HCT116 (cell line): ENCODE measurements around the gene UTS2R.

Experiments used
- EZH2 ChIP-seq: fragments of 200-600 bp; sonication (generic); IDR thresholded peaks from 2 replicates; pipeline ENCODE4 v1.6.1; 2017; ENCODE audit warnings: antibody characterized with exemption, mixed run types
- POLR2A ChIP-seq: IDR thresholded peaks from 2 replicates; pipeline ENCODE4 v1.7.0; 2011; ENCODE audit warnings: borderline replicate concordance; ENCODE audit not compliant: insufficient read depth, insufficient read length; ENCODE audit errors: extremely low read depth
- SP1 ChIP-seq: IDR thresholded peaks from 2 replicates; pipeline ENCODE4 v1.6.1; 2012; ENCODE audit warnings: low read depth
- YY1 ChIP-seq: IDR thresholded peaks from 2 replicates; pipeline ENCODE4 v1.6.1; 2011; ENCODE audit warnings: low read length, low read depth, moderate library complexity, mild to moderate bottlenecking; ENCODE audit not compliant: insufficient replicate concordance; ENCODE audit errors: extremely low read depth
- TF ChIP-seq, protein P1 (sequence below): IDR thresholded peaks from 2 replicates; pipeline ENCODE4 v1.6.1; 2012; ENCODE audit warnings: low read depth
- TF ChIP-seq, protein P2 (sequence below), 3 experiments: fragments of 200-600 bp in 1 of 3; sonication (generic) in 1 of 3; IDR thresholded peaks in 2 of 3; conservative IDR thresholded peaks in 1 of 3; 2 replicates each; pipeline ENCODE4 v1.5.1; 2012 to 2017; ENCODE audit warnings: low read depth in 2 of 3, low read length in 2 of 3, antibody characterized with exemption in 1 of 3, borderline replicate concordance in 1 of 3, control low read depth in 1 of 3, mild to moderate bottlenecking in 1 of 3, mixed read lengths in 1 of 3, mixed run types in 1 of 3, moderate library complexity in 1 of 3; ENCODE audit not compliant: insufficient read depth in 1 of 3

DNA sequence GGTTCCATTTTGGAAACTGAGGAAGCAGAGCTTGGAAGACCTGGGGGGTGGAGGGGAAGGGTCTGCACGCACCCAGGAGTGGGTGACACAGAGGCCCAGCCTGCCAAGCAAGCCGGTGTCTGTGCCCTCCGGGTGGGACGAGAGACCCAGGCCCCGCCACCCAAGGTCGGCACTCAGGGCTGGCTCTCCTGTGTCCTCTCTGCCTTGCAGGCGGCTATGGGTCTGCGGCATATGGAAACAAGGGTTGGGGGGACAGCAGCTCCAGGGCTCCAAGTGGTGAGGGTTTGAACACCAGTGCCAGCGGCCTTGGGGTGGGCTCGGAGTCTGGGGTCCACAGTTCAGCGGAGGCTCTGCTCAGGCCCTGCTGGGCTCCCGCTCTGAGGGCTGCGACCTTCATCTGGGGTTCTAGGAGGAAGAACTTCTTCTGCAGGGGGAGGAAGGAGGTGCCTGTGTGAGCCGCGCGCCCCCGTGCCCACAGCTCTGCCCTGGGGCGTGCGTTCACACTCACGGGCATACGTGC lies 49.6 kb upstream of the UTS2R start:
- no peak for TF ChIP-seq SP1
- TF ChIP-seq, protein P1, sequence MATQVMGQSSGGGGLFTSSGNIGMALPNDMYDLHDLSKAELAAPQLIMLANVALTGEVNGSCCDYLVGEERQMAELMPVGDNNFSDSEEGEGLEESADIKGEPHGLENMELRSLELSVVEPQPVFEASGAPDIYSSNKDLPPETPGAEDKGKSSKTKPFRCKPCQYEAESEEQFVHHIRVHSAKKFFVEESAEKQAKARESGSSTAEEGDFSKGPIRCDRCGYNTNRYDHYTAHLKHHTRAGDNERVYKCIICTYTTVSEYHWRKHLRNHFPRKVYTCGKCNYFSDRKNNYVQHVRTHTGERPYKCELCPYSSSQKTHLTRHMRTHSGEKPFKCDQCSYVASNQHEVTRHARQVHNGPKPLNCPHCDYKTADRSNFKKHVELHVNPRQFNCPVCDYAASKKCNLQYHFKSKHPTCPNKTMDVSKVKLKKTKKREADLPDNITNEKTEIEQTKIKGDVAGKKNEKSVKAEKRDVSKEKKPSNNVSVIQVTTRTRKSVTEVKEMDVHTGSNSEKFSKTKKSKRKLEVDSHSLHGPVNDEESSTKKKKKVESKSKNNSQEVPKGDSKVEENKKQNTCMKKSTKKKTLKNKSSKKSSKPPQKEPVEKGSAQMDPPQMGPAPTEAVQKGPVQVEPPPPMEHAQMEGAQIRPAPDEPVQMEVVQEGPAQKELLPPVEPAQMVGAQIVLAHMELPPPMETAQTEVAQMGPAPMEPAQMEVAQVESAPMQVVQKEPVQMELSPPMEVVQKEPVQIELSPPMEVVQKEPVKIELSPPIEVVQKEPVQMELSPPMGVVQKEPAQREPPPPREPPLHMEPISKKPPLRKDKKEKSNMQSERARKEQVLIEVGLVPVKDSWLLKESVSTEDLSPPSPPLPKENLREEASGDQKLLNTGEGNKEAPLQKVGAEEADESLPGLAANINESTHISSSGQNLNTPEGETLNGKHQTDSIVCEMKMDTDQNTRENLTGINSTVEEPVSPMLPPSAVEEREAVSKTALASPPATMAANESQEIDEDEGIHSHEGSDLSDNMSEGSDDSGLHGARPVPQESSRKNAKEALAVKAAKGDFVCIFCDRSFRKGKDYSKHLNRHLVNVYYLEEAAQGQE = no peak
- TF ChIP-seq, protein P2, sequence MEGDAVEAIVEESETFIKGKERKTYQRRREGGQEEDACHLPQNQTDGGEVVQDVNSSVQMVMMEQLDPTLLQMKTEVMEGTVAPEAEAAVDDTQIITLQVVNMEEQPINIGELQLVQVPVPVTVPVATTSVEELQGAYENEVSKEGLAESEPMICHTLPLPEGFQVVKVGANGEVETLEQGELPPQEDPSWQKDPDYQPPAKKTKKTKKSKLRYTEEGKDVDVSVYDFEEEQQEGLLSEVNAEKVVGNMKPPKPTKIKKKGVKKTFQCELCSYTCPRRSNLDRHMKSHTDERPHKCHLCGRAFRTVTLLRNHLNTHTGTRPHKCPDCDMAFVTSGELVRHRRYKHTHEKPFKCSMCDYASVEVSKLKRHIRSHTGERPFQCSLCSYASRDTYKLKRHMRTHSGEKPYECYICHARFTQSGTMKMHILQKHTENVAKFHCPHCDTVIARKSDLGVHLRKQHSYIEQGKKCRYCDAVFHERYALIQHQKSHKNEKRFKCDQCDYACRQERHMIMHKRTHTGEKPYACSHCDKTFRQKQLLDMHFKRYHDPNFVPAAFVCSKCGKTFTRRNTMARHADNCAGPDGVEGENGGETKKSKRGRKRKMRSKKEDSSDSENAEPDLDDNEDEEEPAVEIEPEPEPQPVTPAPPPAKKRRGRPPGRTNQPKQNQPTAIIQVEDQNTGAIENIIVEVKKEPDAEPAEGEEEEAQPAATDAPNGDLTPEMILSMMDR (IDR thresholded peaks at IDR 0.05 in 2 of 3, conservative IDR thresholded peaks at IDR 0.05 in 1 of 3; ENCODE audit: borderline replicate concordance in 1 of 3, insufficient read depth in 1 of 3, low read depth in 2 of 3, low read length in 2 of 3) = no peak
- TF ChIP-seq POLR2A = no peak
- no peak for TF ChIP-seq EZH2
- no peak for TF ChIP-seq YY1
